ENCODE data around the gene TEX19.
"Not testable (repeated sequence)": the region's sequence is repeated elsewhere in the genome, so short reads cannot be mapped to it uniquely, and the experiment has no call there.

TEX19 gene

GRCh38 chr17:82380860-82381702 lies 22.0 kb downstream of the TEX19 start:
- no peak for DNase-seq

GRCh38 chr17:82381703-82382009 lies 22.6 kb downstream of the TEX19 start:
- not testable (repeated sequence) for DNase-seq

GRCh38 chr17:82382220-82382932 lies 23.3 kb downstream of the TEX19 start:
- not testable (repeated sequence) for DNase-seq

- no peak for DNase-seq
These were observed 23.8 kb downstream of the TEX19 start for GRCh38 chr17:82382933-82383255.

DNA sequence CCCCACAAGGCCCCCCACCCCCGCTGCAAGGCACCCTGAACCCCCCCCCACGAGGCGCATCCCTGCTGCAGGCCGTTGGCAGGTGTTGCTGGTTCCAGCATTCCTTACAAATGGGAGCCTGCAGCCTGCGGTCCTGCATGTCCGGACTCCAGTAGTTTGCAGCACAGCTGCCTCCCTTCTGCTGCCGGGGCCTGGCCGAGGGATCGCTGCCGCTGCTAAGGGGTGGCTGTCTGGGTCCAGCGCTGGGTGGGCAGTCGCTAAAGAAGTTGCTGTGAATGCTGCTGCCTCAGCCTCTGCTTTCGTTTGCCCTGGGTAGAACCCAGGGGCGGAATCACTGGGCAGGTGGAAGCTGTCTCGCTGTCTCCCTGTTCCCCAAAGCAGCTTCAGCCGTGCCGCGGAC lies 24.4 kb downstream of the TEX19 start:
- no peak for DNase-seq

GRCh38 chr17:82384051-82384729 lies 25.1 kb downstream of the TEX19 start:
- DNase-seq: no peak

GRCh38 chr17:82384730-82385481 lies 25.9 kb downstream of the TEX19 start:
- DNase-seq: peak in 1 of 2 experiments; percentile 46

- no peak for DNase-seq
These were observed 26.7 kb downstream of the TEX19 start for GRCh38 chr17:82385559-82386254.

DNA sequence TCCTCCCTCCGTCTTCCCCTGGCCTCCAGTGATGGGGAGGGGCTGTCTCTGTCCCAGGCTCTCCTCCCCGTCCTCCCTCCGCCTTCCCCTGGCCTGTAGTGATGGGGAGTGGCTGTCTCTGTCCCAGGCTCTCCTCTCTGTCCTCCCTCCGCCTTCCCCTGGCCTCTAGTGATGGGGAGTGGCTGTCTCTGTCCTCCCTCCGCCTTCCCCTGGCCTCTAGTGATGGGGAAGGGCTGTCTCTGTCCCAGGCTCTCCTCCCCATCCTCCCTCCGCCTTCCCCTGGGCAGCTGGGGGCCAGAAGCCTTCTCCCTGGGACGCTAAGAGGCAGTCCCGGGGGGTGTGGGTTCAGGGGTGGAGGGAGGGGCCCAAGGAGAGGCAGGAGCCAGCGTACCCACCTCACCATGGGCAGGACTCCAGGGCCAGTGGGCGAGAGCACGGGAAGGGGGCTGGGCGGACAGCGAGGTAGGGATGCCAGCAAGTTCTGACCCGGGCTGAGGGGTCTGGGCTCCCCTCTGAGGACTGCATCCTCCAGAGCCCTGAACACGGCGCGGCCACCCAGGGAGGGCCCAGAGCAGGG lies 27.3 kb downstream of the TEX19 start:
- no peak for DNase-seq

DNA sequence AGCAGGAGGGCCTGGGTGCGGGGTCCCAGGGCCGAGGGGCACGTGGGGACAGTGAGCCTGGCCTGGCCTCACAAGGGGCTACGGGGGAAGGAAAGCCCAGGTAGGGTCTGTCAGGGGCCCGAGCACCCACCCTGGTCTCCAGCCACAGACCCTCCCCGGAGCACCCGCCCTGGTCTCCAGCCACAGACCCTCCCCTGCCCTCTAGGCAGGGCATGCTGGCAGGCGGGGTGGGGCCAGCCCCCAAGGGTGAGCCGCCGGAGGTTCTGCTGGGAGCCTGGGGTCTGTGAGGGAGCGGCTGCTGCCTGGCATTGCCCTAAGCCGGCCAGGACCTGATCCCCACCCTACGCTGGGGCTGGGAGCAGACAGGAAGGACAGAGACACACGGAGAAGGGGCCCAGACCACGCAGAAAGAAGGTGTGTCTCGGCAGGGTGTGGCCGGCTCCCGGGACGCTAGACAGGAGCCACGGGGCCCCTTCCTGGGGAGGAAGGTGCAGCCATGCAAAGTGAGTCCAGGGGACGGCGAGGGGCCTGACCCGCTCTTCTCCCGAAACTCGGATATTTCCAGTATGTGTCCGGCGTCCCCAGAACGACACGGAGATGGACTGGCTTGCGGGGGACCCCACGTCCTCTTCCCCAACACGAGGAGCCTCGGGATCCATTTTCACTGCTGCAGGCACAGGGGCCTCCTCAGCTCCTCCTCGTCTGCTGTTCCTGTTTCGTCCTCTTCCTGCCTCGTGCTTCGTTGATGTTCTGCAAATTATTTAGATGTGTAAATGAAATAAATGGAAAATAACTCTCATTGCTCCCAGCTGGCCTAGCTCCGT lies 28.0 kb downstream of the TEX19 start:
- no peak for DNase-seq

DNA sequence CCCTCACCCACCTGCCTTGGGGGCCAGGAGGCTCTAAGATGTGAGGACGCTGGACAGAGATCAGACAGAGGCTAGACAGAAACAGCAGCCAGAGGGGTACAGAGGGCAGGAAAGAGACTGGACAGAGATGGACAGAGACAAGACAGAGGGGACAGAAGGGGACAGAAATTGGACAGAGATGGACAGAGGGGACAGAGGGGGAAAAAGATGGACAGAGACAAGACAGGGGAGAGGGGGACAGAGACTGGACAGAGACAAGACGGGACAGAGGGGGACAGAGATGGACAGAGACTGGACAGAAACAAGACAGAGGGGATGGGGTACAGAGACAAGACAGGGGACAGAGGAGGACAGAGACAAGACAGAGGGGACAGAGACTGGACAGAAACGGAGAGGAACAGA lies 28.7 kb downstream of the TEX19 start:
- no peak for DNase-seq

- no peak for DNase-seq
These were observed 29.3 kb downstream of the TEX19 start for GRCh38 chr17:82388223-82388921.

- no peak for DNase-seq
These were observed 29.9 kb downstream of the TEX19 start for GRCh38 chr17:82388922-82389283.

- no peak for DNase-seq
These were observed 30.3 kb downstream of the TEX19 start for GRCh38 chr17:82389379-82389778.

DNA sequence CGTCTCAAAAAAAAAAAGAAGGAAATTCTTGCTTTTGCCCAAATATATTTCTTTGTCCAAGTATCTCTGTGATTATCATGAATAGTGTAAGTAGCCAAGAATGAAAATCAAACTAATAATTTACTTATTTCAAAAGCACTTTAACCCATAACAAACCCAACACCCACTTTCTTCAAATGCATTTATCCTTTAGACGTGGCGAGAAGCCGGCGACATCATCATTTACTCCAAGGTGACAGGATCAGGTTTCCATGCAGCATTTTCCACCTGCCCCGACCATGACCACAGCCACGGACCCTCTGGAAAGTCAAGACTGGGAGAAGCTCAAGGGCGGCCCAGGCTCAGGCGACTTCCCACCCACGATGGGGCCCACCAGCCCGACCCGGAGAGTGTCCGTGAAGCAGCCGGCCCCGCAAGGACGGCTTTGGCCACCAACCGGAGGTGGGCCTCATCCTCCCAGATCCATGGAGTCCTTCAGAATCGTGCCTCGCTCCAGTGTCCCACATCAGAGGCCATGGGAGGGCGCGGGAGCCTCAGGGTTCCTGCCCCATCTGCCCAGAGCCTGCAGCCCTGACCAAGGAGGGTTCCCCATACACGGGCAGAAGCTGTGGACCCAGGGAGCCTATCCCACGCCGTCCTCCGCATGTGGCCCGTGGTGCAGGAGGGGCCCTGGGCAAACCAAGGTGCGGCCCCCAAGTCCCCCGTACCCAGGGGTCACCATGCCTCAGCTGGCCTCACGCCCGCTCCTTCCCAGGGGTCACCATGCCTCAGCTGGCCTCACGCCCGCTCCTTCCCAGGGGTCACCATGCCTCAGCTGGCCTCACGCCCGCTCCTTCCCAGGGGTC lies 31.2 kb downstream of the TEX19 start:
- no peak for DNase-seq

GRCh38 chr17:82390860-82391435 lies 31.9 kb downstream of the TEX19 start:
- DNase-seq: no peak

GRCh38 chr17:82391496-82392066 lies 32.5 kb downstream of the TEX19 start:
- no peak for DNase-seq

DNA sequence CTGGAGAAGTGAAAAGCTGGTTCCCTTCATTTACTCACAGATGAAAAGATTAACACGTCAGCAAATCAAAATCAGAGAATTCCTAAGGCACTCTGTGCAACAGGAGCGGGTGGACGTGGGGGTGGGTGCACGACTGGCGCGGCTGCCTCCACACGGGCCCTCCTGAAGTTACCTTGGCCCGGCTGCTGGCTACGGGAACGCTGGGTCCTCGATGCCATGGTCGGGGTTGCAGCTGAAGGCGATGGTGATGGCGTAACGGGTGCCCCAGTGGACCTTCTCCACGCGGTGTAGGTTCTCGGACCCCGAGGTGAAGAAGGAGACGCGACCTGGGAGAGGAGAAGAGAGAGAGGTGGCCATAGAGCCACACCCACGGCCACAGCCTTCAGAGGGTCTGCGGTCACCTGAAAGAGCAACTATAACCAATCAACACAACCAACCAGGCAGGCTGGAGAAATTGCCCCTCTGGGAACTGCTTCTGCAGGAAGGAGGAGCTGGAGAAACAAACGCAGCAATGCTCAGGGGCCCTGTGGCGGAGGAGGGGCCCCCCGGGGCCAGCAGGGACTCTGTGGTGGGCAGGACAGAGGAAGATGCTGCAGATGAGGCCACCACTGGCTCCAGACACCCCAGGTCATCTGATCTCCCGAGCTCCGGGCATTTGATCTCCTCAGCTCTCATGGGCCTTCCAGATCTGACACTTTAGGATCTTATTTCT lies 33.3 kb downstream of the TEX19 start:
- no peak for DNase-seq
